ENCODE data around the gene DHRS7.

GRCh38 chr14:60212503-60213371 lies 47.5 kb upstream of the DHRS7 start:
- TF ChIP-seq POLR2A (IDR thresholded peaks at IDR 0.05) (no peak), CTCF (IDR thresholded peaks at IDR 0.05) (no peak)
